Measurements from ENCODE around the gene CDK5RAP3. TPM values are rescaled to one million over a fixed set of nuclear protein-coding genes. Genes with fewer than 3 reads are reported as not detected.
"Not testable (repeated sequence)": the region's sequence is repeated elsewhere in the genome, so short reads cannot be mapped to it uniquely, and the experiment has no call there.

Gene CDK5RAP3
- total and polyA plus RNA-seq, 2 experiments from 2014 or later, result 124 to 179 TPM

DNA sequence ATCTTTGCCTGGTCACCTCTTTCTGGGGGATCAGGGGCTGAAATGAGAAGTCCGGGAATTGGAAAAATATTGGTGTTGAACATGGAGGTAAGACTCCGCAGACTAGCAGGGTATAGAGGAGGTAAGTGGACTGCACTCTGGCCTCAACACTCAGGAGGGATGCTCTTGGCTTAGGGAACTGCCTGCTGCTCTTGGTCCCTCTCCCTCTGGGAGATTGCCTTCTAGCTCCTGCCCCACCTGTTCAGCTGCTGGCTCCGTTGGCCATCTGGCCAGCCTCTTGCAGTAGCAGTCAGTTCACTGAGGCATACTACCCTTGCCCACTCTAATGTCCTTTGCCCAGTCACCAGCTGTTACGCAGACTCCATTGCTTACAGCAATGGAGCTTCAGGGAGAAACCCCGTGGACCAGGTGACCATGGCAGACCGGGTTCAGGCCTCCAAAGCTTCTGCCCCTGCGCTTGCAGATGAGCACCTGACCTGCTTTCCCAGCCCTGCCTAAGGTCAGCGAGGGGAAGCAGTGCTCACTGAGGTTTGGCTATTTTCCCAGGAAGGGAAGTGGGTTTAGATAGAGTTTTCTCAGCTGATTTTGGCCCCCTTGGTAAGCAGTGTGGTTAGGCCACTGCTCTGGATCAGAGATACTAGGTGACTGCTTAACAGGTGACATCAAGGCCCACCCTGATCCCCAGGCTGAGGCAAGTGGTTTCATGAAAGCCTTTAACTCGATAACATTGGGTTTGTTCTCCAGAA, 11.9 kb downstream of the CDK5RAP3 start:
- H4K20me1 ChIP-seq (ENCODE audit: insufficient read depth, poor library complexity, severe bottlenecking), result no peaks in the 10 kb centered on the region
- no peaks in the 10 kb centered on the region for H3K9me3 ChIP-seq (ENCODE audit: low read depth)
- H2AFZ ChIP-seq, result no peak overlapping the region
- H3K4me1 ChIP-seq (ENCODE audit: insufficient read depth), result peaks cover 8% of the 10 kb centered on the region
- TF ChIP-seq EZH2 (IDR thresholded peaks at IDR 0.05; ENCODE audit: borderline replicate concordance), result no peak
- 92% methylated on average over 9 of the region's 9 CpGs for WGBS (ENCODE audit: low lambda C conversion rate, missing lambda C conversion rate)
- no peaks in the 10 kb centered on the region for H3K36me3 ChIP-seq (replicated peaks; ENCODE audit: insufficient read depth, low read depth)
- H3K79me2 ChIP-seq, result no peaks in the 10 kb centered on the region
- H3K4me2 ChIP-seq, result no peak overlapping the region
- no peak for DNase-seq (ENCODE audit: low spot score)
- no peak overlapping the region for H3K4me3 ChIP-seq
- no peaks in the 10 kb centered on the region for H3K27me3 ChIP-seq
- no peaks in the 10 kb centered on the region for H3K9me2 ChIP-seq (replicated peaks; ENCODE audit: insufficient read depth)
- no peak overlapping the region for H3K27ac ChIP-seq

DNA sequence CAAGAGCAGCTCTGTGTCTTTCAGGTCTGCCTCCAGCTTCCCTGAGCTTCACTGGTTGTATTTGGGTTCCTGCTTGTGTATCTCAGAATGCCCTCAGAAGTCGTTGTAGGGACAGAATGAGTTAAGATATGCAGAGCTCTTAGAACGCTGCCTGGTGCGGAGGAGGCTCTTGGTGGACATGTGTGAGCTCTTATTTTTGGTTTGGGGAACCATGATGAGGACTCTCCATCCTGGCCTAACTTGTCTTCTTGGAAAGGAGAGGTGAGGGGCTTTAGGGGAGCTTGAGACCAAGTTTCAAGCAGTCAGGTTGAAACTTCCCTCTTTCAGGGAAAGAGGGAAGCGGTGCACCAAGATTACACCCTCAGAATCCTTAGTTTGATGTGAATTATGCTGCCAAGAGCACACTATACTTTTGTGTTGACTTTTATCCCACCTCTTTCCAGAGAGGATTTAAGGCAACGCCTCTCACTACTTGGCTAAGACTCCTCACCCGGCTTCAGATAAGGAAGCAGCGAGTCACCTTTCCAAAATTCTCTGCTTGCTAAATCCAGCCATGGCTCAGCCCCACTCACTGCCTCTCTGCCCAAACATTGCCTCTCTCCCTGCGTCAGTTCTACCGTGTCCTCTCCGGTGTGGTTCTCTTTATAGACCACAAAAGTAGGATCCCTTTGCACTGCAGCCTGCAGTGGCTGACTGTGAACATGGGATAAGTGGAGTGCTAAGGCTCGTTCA, 12.7 kb downstream of the CDK5RAP3 start:
- Histone ChIP-seq H3K4me2 (no peak overlapping the region), H4K20me1 (ENCODE audit: insufficient read depth, poor library complexity, severe bottlenecking) (no peaks in the 10 kb centered on the region), H2AFZ (no peak overlapping the region), H3K36me3 (replicated peaks; ENCODE audit: insufficient read depth, low read depth) (no peaks in the 10 kb centered on the region), H3K4me1 (ENCODE audit: insufficient read depth) (peaks cover 9% of the 10 kb centered on the region), H3K9me2 (replicated peaks; ENCODE audit: insufficient read depth) (no peaks in the 10 kb centered on the region), H3K27me3 (no peaks in the 10 kb centered on the region), H3K27ac (no peak overlapping the region), H3K79me2 (no peaks in the 10 kb centered on the region), H3K9me3 (ENCODE audit: low read depth) (no peaks in the 10 kb centered on the region), H3K4me3 (no peak overlapping the region)
- DNase-seq (ENCODE audit: low spot score), result no peak
- 80% methylated on average over 11 of the region's 11 CpGs for WGBS (ENCODE audit: low lambda C conversion rate, missing lambda C conversion rate)
- TF ChIP-seq EZH2phosphoT487 (IDR thresholded peaks at IDR 0.05; ENCODE audit: low read depth, severe bottlenecking, unreplicated experiment), result no peak
- no peak for TF ChIP-seq EZH2 (IDR thresholded peaks at IDR 0.05; ENCODE audit: borderline replicate concordance)
- TF ChIP-seq, protein P1, sequence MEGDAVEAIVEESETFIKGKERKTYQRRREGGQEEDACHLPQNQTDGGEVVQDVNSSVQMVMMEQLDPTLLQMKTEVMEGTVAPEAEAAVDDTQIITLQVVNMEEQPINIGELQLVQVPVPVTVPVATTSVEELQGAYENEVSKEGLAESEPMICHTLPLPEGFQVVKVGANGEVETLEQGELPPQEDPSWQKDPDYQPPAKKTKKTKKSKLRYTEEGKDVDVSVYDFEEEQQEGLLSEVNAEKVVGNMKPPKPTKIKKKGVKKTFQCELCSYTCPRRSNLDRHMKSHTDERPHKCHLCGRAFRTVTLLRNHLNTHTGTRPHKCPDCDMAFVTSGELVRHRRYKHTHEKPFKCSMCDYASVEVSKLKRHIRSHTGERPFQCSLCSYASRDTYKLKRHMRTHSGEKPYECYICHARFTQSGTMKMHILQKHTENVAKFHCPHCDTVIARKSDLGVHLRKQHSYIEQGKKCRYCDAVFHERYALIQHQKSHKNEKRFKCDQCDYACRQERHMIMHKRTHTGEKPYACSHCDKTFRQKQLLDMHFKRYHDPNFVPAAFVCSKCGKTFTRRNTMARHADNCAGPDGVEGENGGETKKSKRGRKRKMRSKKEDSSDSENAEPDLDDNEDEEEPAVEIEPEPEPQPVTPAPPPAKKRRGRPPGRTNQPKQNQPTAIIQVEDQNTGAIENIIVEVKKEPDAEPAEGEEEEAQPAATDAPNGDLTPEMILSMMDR (IDR thresholded peaks at IDR 0.05; ENCODE audit: poor library complexity), result no peak

DNA sequence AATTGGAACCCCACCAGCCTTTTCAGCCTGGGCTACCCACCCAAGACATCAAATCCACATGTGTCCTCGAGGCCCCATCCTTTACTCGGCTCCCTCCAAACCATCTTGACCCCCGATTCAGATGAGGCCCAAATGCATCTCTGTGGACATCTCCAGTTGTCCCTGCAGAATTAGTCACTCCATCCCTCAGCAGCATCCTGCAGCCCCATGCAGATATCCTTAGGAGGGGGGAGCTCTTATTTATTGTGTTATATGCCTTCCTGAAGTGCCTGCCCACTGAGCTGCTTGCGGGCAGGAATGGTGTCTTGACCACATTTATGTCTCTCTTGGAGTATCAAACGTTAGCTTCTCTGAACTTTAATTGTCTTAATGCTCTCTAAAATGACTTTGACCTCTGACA, 15.6 kb downstream of the CDK5RAP3 start:
- Histone ChIP-seq H3K9me2 (replicated peaks; ENCODE audit: insufficient read depth) (no peaks in the 10 kb centered on the region), H3K27me3 (no peaks in the 10 kb centered on the region), H3K27ac (no peak overlapping the region), H2AFZ (no peak overlapping the region), H3K36me3 (replicated peaks; ENCODE audit: insufficient read depth, low read depth) (no peaks in the 10 kb centered on the region), H3K9me3 (ENCODE audit: low read depth) (no peaks in the 10 kb centered on the region), H4K20me1 (ENCODE audit: insufficient read depth, poor library complexity, severe bottlenecking) (no peaks in the 10 kb centered on the region), H3K4me1 (ENCODE audit: insufficient read depth) (peaks cover 9% of the 10 kb centered on the region), H3K4me3 (no peak overlapping the region), H3K4me2 (no peak overlapping the region), H3K79me2 (no peaks in the 10 kb centered on the region)
- DNase-seq (ENCODE audit: low spot score), result no peak
- 85% methylated on average over 5 of the region's 5 CpGs for WGBS (ENCODE audit: low lambda C conversion rate, missing lambda C conversion rate)
- no peak for TF ChIP-seq EZH2 (IDR thresholded peaks at IDR 0.05; ENCODE audit: borderline replicate concordance)
- TF ChIP-seq, protein P1 (IDR thresholded peaks at IDR 0.05; ENCODE audit: poor library complexity), result no peak
- TF ChIP-seq EZH2phosphoT487 (IDR thresholded peaks at IDR 0.05; ENCODE audit: low read depth, severe bottlenecking, unreplicated experiment), result no peak

DNA sequence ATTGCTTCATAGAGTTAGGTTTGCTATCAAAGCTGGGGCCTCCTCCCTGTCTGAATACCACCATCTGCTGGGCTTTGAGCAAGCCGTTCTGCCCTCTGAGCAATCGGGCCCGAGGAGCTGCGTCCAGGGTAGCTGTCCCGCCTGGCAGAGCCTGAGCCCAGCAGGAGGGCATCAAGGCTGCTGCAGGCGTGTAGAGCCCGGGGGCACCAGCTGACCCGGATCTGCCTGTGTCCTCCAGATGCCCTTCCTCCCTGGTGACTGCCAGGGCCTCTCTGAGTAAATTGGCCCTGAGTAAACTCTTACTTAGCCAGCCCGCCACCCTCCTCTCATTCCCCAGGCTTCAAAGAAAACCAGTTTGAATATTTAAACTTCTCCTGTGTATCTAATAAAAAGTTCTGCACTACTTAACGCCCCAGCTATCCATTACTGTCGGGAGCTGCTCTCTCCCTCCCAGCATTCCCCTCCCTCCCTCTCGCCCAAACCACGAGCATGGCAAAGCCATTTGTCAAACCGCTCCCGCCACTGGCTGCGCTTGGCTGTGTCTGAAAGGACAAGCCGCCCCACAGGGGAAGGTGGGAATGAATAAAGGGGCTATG, 16.4 kb downstream of the CDK5RAP3 start:
- Histone ChIP-seq H3K4me1 (ENCODE audit: insufficient read depth) (peaks cover 9% of the 10 kb centered on the region), H3K27me3 (no peaks in the 10 kb centered on the region), H3K9me3 (ENCODE audit: low read depth) (no peaks in the 10 kb centered on the region), H3K36me3 (replicated peaks; ENCODE audit: insufficient read depth, low read depth) (no peaks in the 10 kb centered on the region), H3K79me2 (no peaks in the 10 kb centered on the region), H3K4me2 (peak overlapping the region; percentile 37), H3K4me3 (no peak overlapping the region), H4K20me1 (ENCODE audit: insufficient read depth, poor library complexity, severe bottlenecking) (no peaks in the 10 kb centered on the region), H3K9me2 (replicated peaks; ENCODE audit: insufficient read depth) (no peaks in the 10 kb centered on the region), H3K27ac (no peak overlapping the region), H2AFZ (no peak overlapping the region)
- WGBS (ENCODE audit: low lambda C conversion rate, missing lambda C conversion rate), result 35% methylated on average over 17 of the region's 17 CpGs
- TF ChIP-seq EZH2phosphoT487 (IDR thresholded peaks at IDR 0.05; ENCODE audit: low read depth, severe bottlenecking, unreplicated experiment), result no peak
- TF ChIP-seq, protein P1 (IDR thresholded peaks at IDR 0.05; ENCODE audit: poor library complexity), result no peak
- TF ChIP-seq EZH2 (IDR thresholded peaks at IDR 0.05; ENCODE audit: borderline replicate concordance), result no peak
- DNase-seq (ENCODE audit: low spot score), result peak; percentile 45

DNA sequence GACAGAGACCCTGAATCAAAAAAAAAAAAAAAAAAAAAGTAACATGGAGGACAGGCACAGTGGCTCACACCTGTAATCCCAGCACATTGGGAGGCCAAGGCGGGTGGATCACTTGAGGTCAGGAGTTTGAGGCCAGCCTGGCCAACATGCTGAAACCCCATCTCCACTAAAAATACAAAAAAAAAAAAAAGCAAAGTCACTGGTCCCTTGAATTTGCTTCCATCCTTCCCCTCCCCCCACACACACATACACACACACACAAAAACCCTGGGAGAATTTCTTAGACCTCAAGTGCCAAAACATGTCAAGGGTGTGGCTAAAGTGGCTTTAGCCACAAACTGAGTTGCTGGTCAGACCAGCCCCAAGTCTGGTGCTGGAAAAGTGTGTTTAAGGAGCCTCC, 17.5 kb downstream of the CDK5RAP3 start:
- H3K9me3 ChIP-seq (ENCODE audit: low read depth); H3K36me3 ChIP-seq (replicated peaks; ENCODE audit: insufficient read depth, low read depth); H3K4me2 ChIP-seq; H3K27ac ChIP-seq; H3K4me3 ChIP-seq; H2AFZ ChIP-seq; H3K27me3 ChIP-seq; H3K4me1 ChIP-seq (ENCODE audit: insufficient read depth); DNase-seq (ENCODE audit: low spot score); H3K79me2 ChIP-seq; H3K9me2 ChIP-seq (replicated peaks; ENCODE audit: insufficient read depth); H4K20me1 ChIP-seq (ENCODE audit: insufficient read depth, poor library complexity, severe bottlenecking): not testable (repeated sequence)
- 100% methylated on average over 1 of the region's 1 CpG for WGBS (ENCODE audit: low lambda C conversion rate, missing lambda C conversion rate)

Measured in hepatocyte (in vitro differentiated cells).